DOHH2 (cell line): ENCODE measurements around the gene TMEM14A.

Experiments used
- H3F3A ChIP-seq: fragments of 200-600 bp; sonication (generic), shearing (Covaris generic); 2 replicates; pipeline ENCODE4 v1.6.0; 2016; ENCODE audit warnings: antibody characterized with exemption, mild to moderate bottlenecking; ENCODE audit not compliant: control insufficient read depth, insufficient read depth
- H3K27ac ChIP-seq: fragments of 200-600 bp; sonication (generic); 2 replicates; pipeline ENCODE4 v1.5.1; 2014; ENCODE audit warnings: low read depth, mild to moderate bottlenecking, low read length, moderate library complexity
- H3K27me3 ChIP-seq: fragments of 200-600 bp; sonication (generic); 2 replicates; pipeline ENCODE4 v1.6.1; 2014; ENCODE audit warnings: mild to moderate bottlenecking, low read length, mixed read lengths; ENCODE audit not compliant: control insufficient read depth
- H3K36me3 ChIP-seq: fragments of 200-600 bp; sonication (generic); 2 replicates; pipeline ENCODE4 v1.6.1; 2014; ENCODE audit warnings: mild to moderate bottlenecking, low read length, moderate library complexity, mixed read lengths; ENCODE audit not compliant: control insufficient read depth
- H3K4me1 ChIP-seq: fragments of 200-600 bp; sonication (generic); 2 replicates; pipeline ENCODE4 v1.6.1; 2014; ENCODE audit warnings: mild to moderate bottlenecking, low read length, mixed read lengths; ENCODE audit not compliant: control insufficient read depth
- H3K4me2 ChIP-seq: fragments of 200-600 bp; sonication (generic); 2 replicates; pipeline ENCODE4 v1.6.0; 2014; ENCODE audit warnings: mild to moderate bottlenecking, low read length, moderate library complexity
- H3K4me3 ChIP-seq: fragments of 200-600 bp; sonication (generic); 2 replicates; pipeline ENCODE4 v1.5.1; 2014; ENCODE audit warnings: mild to moderate bottlenecking, low read length, mixed read lengths
- H3K79me2 ChIP-seq: fragments of 200-600 bp; sonication (generic); 2 replicates; pipeline ENCODE4 v1.6.1; 2014; ENCODE audit warnings: mild to moderate bottlenecking, low read length, mixed read lengths; ENCODE audit not compliant: control insufficient read depth
- H3K9me2 ChIP-seq: fragments of 200-600 bp; sonication (generic); replicated peaks from 2 replicates; pipeline ENCODE4 v1.6.1; 2014; ENCODE audit warnings: mild to moderate bottlenecking, low read length, mixed read lengths; ENCODE audit not compliant: control insufficient read depth
- H3K9me3 ChIP-seq: fragments of 200-600 bp; sonication (generic); 2 replicates; pipeline ENCODE4 v1.6.1; 2014; ENCODE audit warnings: antibody characterized with exemption, low read length, mixed read lengths; ENCODE audit not compliant: control insufficient read depth, insufficient read depth
- H4K20me1 ChIP-seq: fragments of 200-600 bp; sonication (generic); 2 replicates; pipeline ENCODE4 v1.6.0; 2014; ENCODE audit warnings: low read depth, mild to moderate bottlenecking, antibody characterized with exemption, low read length, moderate library complexity; ENCODE audit not compliant: control insufficient read depth, insufficient read depth
- EZH2phosphoT487 ChIP-seq: fragments of 200-600 bp; sonication (generic); IDR thresholded peaks from 2 replicates; pipeline ENCODE4 v1.6.1; 2017; ENCODE audit warnings: borderline replicate concordance, mild to moderate bottlenecking, antibody characterized with exemption, low read length, moderate library complexity, mixed read lengths
- TF ChIP-seq, protein P1 (sequence below): fragments of 200-600 bp; sonication (generic); IDR thresholded peaks from one replicate; pipeline ENCODE4 v1.5.1; 2014; ENCODE audit warnings: antibody characterized with exemption, mild to moderate bottlenecking, low read depth, low read length; ENCODE audit not compliant: poor library complexity, severe bottlenecking

Gene TMEM14A

DNA sequence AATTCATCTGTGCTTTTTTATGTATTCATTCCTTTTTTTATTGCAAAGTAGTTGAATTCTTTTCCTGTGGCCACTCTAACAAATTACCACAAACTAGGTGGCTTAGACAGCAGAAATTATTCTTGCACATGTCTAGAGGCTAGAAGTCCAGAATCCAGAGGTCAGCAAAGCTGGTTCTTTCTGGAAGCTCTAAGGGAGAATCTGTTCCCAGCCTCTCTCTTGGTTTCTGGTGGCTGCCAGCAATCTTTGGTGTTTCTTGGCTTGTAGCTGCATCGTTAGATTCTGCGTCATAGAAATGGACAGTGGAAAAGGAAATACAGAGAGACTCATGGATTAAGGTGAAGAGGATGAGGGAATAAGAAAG is 53.1 kb downstream of the TMEM14A start:
- no peak for TF ChIP-seq EZH2phosphoT487
- TF ChIP-seq, protein P1, sequence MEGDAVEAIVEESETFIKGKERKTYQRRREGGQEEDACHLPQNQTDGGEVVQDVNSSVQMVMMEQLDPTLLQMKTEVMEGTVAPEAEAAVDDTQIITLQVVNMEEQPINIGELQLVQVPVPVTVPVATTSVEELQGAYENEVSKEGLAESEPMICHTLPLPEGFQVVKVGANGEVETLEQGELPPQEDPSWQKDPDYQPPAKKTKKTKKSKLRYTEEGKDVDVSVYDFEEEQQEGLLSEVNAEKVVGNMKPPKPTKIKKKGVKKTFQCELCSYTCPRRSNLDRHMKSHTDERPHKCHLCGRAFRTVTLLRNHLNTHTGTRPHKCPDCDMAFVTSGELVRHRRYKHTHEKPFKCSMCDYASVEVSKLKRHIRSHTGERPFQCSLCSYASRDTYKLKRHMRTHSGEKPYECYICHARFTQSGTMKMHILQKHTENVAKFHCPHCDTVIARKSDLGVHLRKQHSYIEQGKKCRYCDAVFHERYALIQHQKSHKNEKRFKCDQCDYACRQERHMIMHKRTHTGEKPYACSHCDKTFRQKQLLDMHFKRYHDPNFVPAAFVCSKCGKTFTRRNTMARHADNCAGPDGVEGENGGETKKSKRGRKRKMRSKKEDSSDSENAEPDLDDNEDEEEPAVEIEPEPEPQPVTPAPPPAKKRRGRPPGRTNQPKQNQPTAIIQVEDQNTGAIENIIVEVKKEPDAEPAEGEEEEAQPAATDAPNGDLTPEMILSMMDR, result no peak
- no peaks in the 10 kb centered on the region for H3F3A ChIP-seq
- H3K4me1 ChIP-seq, result no peaks in the 10 kb centered on the region
- no peak overlapping the region for H3K27ac ChIP-seq
- H3K9me2 ChIP-seq, result no peaks in the 10 kb centered on the region
- H3K4me3 ChIP-seq, result no peak overlapping the region
- H3K36me3 ChIP-seq, result no peaks in the 10 kb centered on the region
- H3K79me2 ChIP-seq, result no peaks in the 10 kb centered on the region
- H3K27me3 ChIP-seq, result peaks cover 1% of the 10 kb centered on the region; the same call in 1 of the 2 replicates
- no peak overlapping the region for H3K4me2 ChIP-seq
- H4K20me1 ChIP-seq, result no peaks in the 10 kb centered on the region
- no peaks in the 10 kb centered on the region for H3K9me3 ChIP-seq

DNA sequence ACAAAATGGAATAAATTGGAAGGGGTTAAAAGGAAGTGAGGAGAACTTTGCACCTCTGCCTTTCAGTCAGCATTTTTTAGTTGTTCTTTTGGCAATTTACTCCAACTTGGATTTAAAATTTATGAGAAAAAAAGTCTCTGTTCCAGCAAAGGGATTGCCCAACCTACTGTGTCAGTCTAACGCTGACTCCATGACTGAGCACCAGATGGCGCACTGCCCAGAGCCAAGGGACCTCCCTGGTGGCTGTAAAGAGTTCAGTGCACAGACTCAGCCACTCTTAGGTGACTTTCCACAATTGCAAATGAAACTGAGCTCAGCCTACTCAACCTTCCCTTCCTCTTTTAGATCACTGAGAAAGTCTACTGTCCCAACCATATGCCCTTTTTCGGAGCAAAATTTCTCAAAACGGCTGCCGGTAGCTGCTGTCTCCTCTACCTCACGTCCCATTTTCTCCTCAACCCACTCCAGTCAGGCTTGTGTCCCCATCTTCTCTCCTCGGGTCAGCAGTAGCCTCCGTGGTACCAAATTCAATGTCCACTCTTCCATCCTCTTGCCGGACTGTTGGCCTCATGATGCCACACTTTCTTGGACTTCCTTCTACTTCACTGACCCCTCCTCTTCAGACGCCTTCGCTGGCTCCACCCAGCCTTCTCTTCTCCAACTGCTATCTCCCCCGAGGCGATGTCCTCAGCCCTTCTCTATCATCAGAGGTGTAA is 53.7 kb downstream of the TMEM14A start:
- Histone ChIP-seq H3K4me3 (no peak overlapping the region), H3K36me3 (no peaks in the 10 kb centered on the region), H3K27me3 (no peaks in the 10 kb centered on the region), H3K9me3 (no peaks in the 10 kb centered on the region), H3F3A (no peaks in the 10 kb centered on the region), H3K79me2 (no peaks in the 10 kb centered on the region), H3K9me2 (no peaks in the 10 kb centered on the region), H3K27ac (no peak overlapping the region), H4K20me1 (no peaks in the 10 kb centered on the region), H3K4me1 (no peaks in the 10 kb centered on the region), H3K4me2 (no peak overlapping the region)
- TF ChIP-seq, protein P1, result peak; percentile 82
- TF ChIP-seq EZH2phosphoT487, result no peak

DNA sequence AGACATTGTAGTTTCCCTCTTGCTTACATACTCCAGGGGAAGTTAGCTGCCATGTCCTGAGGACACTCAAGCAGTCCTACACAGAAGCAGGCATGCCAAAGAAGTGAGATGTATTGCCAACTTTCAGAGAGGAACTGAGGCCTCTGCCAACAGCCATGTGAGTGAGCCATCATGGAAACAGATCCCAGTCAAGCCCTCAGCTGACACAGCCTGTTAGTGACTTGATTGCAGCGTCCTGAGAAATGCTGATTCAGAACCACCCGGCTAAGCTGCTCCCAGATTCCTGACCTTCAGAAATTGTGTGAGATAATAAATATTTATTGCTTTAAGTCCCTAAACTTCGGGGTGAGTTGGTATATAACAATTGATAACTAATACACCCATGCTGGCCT is 54.2 kb downstream of the TMEM14A start:
- no peaks in the 10 kb centered on the region for H3K4me1 ChIP-seq
- H3K79me2 ChIP-seq, result no peaks in the 10 kb centered on the region
- no peak for TF ChIP-seq EZH2phosphoT487
- TF ChIP-seq, protein P1, result no peak
- H3K9me3 ChIP-seq, result no peaks in the 10 kb centered on the region
- H4K20me1 ChIP-seq, result no peaks in the 10 kb centered on the region
- no peak overlapping the region for H3K27ac ChIP-seq
- H3K9me2 ChIP-seq, result no peaks in the 10 kb centered on the region
- H3K36me3 ChIP-seq, result no peaks in the 10 kb centered on the region
- H3K4me3 ChIP-seq, result no peak overlapping the region
- H3K4me2 ChIP-seq, result no peak overlapping the region
- H3K27me3 ChIP-seq, result no peaks in the 10 kb centered on the region
- H3F3A ChIP-seq, result no peaks in the 10 kb centered on the region
